Measurements from ENCODE around the gene KIF4A.

KIF4A gene

DNA sequence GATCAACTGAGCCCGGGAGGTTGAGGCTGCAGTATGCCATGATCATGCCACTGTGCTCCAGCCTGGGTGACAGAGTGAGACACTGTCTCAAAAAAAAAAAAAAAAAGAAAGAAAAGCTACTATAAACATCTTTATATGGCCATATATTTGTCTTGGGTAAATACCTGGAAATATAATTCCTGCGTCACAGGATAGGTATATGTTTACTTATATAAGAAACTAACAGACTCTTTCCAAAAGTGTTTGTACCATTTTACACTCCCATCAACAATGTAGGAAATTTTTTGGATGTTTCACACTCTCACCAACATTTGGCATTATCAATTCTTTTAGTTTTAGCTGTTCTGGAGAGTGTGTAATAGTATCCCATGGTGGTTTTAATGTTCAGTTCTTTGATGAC is 42.7 kb upstream of the KIF4A start:
- H3K4me1 ChIP-seq: no peaks in the 10 kb centered on the region
- H3K4me2 ChIP-seq (ENCODE audit: low read length): no peak overlapping the region
- TF ChIP-seq, protein P1, sequence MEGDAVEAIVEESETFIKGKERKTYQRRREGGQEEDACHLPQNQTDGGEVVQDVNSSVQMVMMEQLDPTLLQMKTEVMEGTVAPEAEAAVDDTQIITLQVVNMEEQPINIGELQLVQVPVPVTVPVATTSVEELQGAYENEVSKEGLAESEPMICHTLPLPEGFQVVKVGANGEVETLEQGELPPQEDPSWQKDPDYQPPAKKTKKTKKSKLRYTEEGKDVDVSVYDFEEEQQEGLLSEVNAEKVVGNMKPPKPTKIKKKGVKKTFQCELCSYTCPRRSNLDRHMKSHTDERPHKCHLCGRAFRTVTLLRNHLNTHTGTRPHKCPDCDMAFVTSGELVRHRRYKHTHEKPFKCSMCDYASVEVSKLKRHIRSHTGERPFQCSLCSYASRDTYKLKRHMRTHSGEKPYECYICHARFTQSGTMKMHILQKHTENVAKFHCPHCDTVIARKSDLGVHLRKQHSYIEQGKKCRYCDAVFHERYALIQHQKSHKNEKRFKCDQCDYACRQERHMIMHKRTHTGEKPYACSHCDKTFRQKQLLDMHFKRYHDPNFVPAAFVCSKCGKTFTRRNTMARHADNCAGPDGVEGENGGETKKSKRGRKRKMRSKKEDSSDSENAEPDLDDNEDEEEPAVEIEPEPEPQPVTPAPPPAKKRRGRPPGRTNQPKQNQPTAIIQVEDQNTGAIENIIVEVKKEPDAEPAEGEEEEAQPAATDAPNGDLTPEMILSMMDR (IDR thresholded peaks at IDR 0.05): no peak
- no peak overlapping the region for H3K27ac ChIP-seq
- H3K79me2 ChIP-seq: no peaks in the 10 kb centered on the region
- no peak overlapping the region for H2AFZ ChIP-seq
- no peaks in the 10 kb centered on the region for H3K27me3 ChIP-seq (ENCODE audit: control insufficient read depth, insufficient read depth, low read length)
- no peaks in the 10 kb centered on the region for H3K9me3 ChIP-seq (ENCODE audit: control insufficient read depth, low read length)
- H3K36me3 ChIP-seq (ENCODE audit: control insufficient read depth, insufficient read depth, low read length): no peaks in the 10 kb centered on the region
- no peak overlapping the region for H3K9ac ChIP-seq
- H3K4me3 ChIP-seq (ENCODE audit: low read depth, low read length): no peak overlapping the region

- no peaks in the 10 kb centered on the region for H3K9me3 ChIP-seq (ENCODE audit: control insufficient read depth, low read length)
- H3K4me1 ChIP-seq: no peaks in the 10 kb centered on the region
- H3K4me2 ChIP-seq (ENCODE audit: low read length): no peak overlapping the region
- H3K79me2 ChIP-seq: no peaks in the 10 kb centered on the region
- H3K9ac ChIP-seq: no peak overlapping the region
- H2AFZ ChIP-seq: no peak overlapping the region
- H3K27ac ChIP-seq: no peak overlapping the region
- TF ChIP-seq, protein P1 (IDR thresholded peaks at IDR 0.05): no peak
- no peaks in the 10 kb centered on the region for H3K27me3 ChIP-seq (ENCODE audit: control insufficient read depth, insufficient read depth, low read length)
- H3K36me3 ChIP-seq (ENCODE audit: control insufficient read depth, insufficient read depth, low read length): no peaks in the 10 kb centered on the region
- no peak overlapping the region for H3K4me3 ChIP-seq (ENCODE audit: low read depth, low read length)
Measured at GRCh38 chrX:70252491-70252890, 37.4 kb upstream of the KIF4A start.

GRCh38 chrX:70253377-70254062 is 36.4 kb upstream of the KIF4A start:
- TF ChIP-seq, protein P1 (IDR thresholded peaks at IDR 0.05): no peak
- H3K4me2 ChIP-seq (ENCODE audit: low read length): no peak overlapping the region

GRCh38 chrX:70254063-70254400 is 35.9 kb upstream of the KIF4A start:
- H3K27me3 ChIP-seq (ENCODE audit: control insufficient read depth, insufficient read depth, low read length): no peaks in the 10 kb centered on the region
- H3K4me3 ChIP-seq (ENCODE audit: low read depth, low read length): no peak overlapping the region
- H3K9me3 ChIP-seq (ENCODE audit: control insufficient read depth, low read length): no peaks in the 10 kb centered on the region
- H3K27ac ChIP-seq: no peak overlapping the region
- H3K4me2 ChIP-seq (ENCODE audit: low read length): no peak overlapping the region
- no peaks in the 10 kb centered on the region for H3K36me3 ChIP-seq (ENCODE audit: control insufficient read depth, insufficient read depth, low read length)
- no peak overlapping the region for H3K9ac ChIP-seq
- H3K79me2 ChIP-seq: no peaks in the 10 kb centered on the region
- no peaks in the 10 kb centered on the region for H3K4me1 ChIP-seq
- H2AFZ ChIP-seq: no peak overlapping the region
- TF ChIP-seq, protein P1 (IDR thresholded peaks at IDR 0.05): no peak

More at GRCh38 chrX:70253377-70254062, 36.4 kb upstream of the KIF4A start:
- H3K36me3 ChIP-seq (ENCODE audit: control insufficient read depth, insufficient read depth, low read length): no peaks in the 10 kb centered on the region
- no peak overlapping the region for H3K4me3 ChIP-seq (ENCODE audit: low read depth, low read length)
- no peak overlapping the region for H3K9ac ChIP-seq
- no peaks in the 10 kb centered on the region for H3K27me3 ChIP-seq (ENCODE audit: control insufficient read depth, insufficient read depth, low read length)
- H3K79me2 ChIP-seq: no peaks in the 10 kb centered on the region
- H3K4me1 ChIP-seq: no peaks in the 10 kb centered on the region
- H2AFZ ChIP-seq: no peak overlapping the region
- H3K9me3 ChIP-seq (ENCODE audit: control insufficient read depth, low read length): no peaks in the 10 kb centered on the region
- H3K27ac ChIP-seq: no peak overlapping the region

- H3K9me3 ChIP-seq (ENCODE audit: control insufficient read depth, low read length): no peaks in the 10 kb centered on the region
- no peak overlapping the region for H3K27ac ChIP-seq
- no peaks in the 10 kb centered on the region for H3K4me1 ChIP-seq
- H3K4me3 ChIP-seq (ENCODE audit: low read depth, low read length): no peak overlapping the region
- no peak overlapping the region for H3K9ac ChIP-seq
- no peak overlapping the region for H2AFZ ChIP-seq
- TF ChIP-seq, protein P1 (IDR thresholded peaks at IDR 0.05): no peak
- no peak overlapping the region for H3K4me2 ChIP-seq (ENCODE audit: low read length)
- no peaks in the 10 kb centered on the region for H3K36me3 ChIP-seq (ENCODE audit: control insufficient read depth, insufficient read depth, low read length)
- no peaks in the 10 kb centered on the region for H3K79me2 ChIP-seq
- no peaks in the 10 kb centered on the region for H3K27me3 ChIP-seq (ENCODE audit: control insufficient read depth, insufficient read depth, low read length)
Measured at GRCh38 chrX:70254909-70255308, 35.0 kb upstream of the KIF4A start.
